Measurements from ENCODE around the gene BGLAP.

BGLAP gene

GRCh38 chr1:156259805-156260204, 17.8 kb downstream of the BGLAP start:
- no peak for DNase-seq

GRCh38 chr1:156260896-156261295, 18.9 kb downstream of the BGLAP start:
- no peak for DNase-seq

- no peak for DNase-seq
Observed at GRCh38 chr1:156262461-156263287, 20.7 kb downstream of the BGLAP start.

- DNase-seq: no peak
Observed at GRCh38 chr1:156263288-156263655, 21.3 kb downstream of the BGLAP start.

GRCh38 chr1:156266051-156266450, 24.1 kb downstream of the BGLAP start:
- DNase-seq: no peak

GRCh38 chr1:156268336-156268735, 26.4 kb downstream of the BGLAP start:
- DNase-seq: no peak

- no peak for DNase-seq
Observed at GRCh38 chr1:156270314-156270713, 28.3 kb downstream of the BGLAP start.

GRCh38 chr1:156276532-156276931, 34.5 kb downstream of the BGLAP start:
- DNase-seq: no peak

GRCh38 chr1:156276966-156277381, 35.0 kb downstream of the BGLAP start:
- no peak for DNase-seq

GRCh38 chr1:156279837-156280236, 37.9 kb downstream of the BGLAP start:
- DNase-seq: no peak

- DNase-seq: peak; percentile 43
Observed at GRCh38 chr1:156281281-156281680, 39.3 kb downstream of the BGLAP start.

GRCh38 chr1:156281693-156282478, 39.9 kb downstream of the BGLAP start:
- DNase-seq: no peak

GRCh38 chr1:156282479-156283222, 40.7 kb downstream of the BGLAP start, which contains the start of gene SMG5:
TSS of gene SMG5 (minus strand) at chr1:156282825. CDS start at chr1:156282680, 145 bp downstream.
- peak; percentile 97 for DNase-seq

GRCh38 chr1:156283521-156283920, 41.5 kb downstream of the BGLAP start:
- no peak for DNase-seq

- DNase-seq: no peak
Observed at GRCh38 chr1:156284112-156284511, 42.1 kb downstream of the BGLAP start, which contains the start of gene TMEM79. TSS of gene TMEM79 (plus strand) at chr1:156284325. CDS start at chr1:156285227, 902 bp downstream.

- DNase-seq: no peak
Observed at GRCh38 chr1:156284757-156285156, 42.8 kb downstream of the BGLAP start.

- no peak for DNase-seq
Observed at GRCh38 chr1:156285437-156285836, 43.5 kb downstream of the BGLAP start.

- no peak for DNase-seq
Observed at GRCh38 chr1:156286061-156286460, 44.1 kb downstream of the BGLAP start.

- DNase-seq: no peak
Observed at GRCh38 chr1:156289857-156290256, 47.9 kb downstream of the BGLAP start.

- peak; percentile 90 for DNase-seq
Observed at GRCh38 chr1:156291226-156292061, 49.5 kb downstream of the BGLAP start.

Data from left hindlimb (tissue), 1 donor.